HepG2 (cell line): ENCODE results near the gene AJUBA. TPM values are rescaled to one million over a fixed set of nuclear protein-coding genes. Genes with fewer than 3 reads are reported as not detected.
A peak's percentile ranks its signal among the peaks of the same experiment; 100 is the strongest.

ENCODE experiments used
- ARID4A ChIP-seq: sonication (generic); formaldehyde crosslinking; IDR thresholded peaks from 2 replicates; pipeline ENCODE4 v1.5.0; 2020; ENCODE audit warnings: mild to moderate bottlenecking, missing genetic modification reagents, borderline replicate concordance
- DDIT3 ChIP-seq: sonication (generic); formaldehyde crosslinking; IDR thresholded peaks from 2 replicates; pipeline ENCODE4 v1.4.0; 2020; ENCODE audit warnings: mild to moderate bottlenecking, missing genetic modification reagents
- GZF1 ChIP-seq: sonication (generic); formaldehyde crosslinking; IDR thresholded peaks from 2 replicates; pipeline ENCODE4 v1.5.1; 2020; ENCODE audit warnings: mild to moderate bottlenecking, missing genetic modification reagents
- NRL ChIP-seq: sonication (generic); formaldehyde crosslinking; IDR thresholded peaks from 2 replicates; pipeline ENCODE4 v1.5.0; 2020; ENCODE audit warnings: missing genetic modification reagents, mild to moderate bottlenecking, moderate library complexity, borderline replicate concordance
- SYNCRIP ChIP-seq: fragments of 200-400 bp; formaldehyde crosslinking; IDR thresholded peaks from 2 replicates; pipeline ENCODE4 v1.6.1; 2018; ENCODE audit warnings: mild to moderate bottlenecking, low read depth, low read length; ENCODE audit not compliant: insufficient read depth
- TRAFD1 ChIP-seq: sonication (generic); formaldehyde crosslinking; IDR thresholded peaks from 2 replicates; pipeline ENCODE4 v1.5.1; 2020; ENCODE audit warnings: missing genetic modification reagents, mild to moderate bottlenecking, borderline replicate concordance
- ZBTB40 ChIP-seq, 2 experiments: fragments of 450-650 bp in 1 of 2; sonication (generic) in 1 of 2; formaldehyde crosslinking in 1 of 2; IDR thresholded peaks; 2 replicates each; pipeline versions ENCODE4 v1.6.1 to v1.8.0; 2016 to 2022; ENCODE audit warnings: antibody characterized with exemption in 1 of 2, mild to moderate bottlenecking in 1 of 2, missing genetic modification reagents in 1 of 2
- ZNF30 ChIP-seq: sonication (generic); formaldehyde crosslinking; IDR thresholded peaks from 2 replicates; pipeline ENCODE4 v1.5.0; 2020; ENCODE audit warnings: mild to moderate bottlenecking, missing genetic modification reagents
- ZNF337 ChIP-seq: sonication (generic); formaldehyde crosslinking; IDR thresholded peaks from 2 replicates; pipeline ENCODE4 v1.5.1; 2020; ENCODE audit warnings: missing genetic modification reagents, low read depth, mild to moderate bottlenecking, borderline replicate concordance
- ZNF362 ChIP-seq: sonication (generic); formaldehyde crosslinking; IDR thresholded peaks from 2 replicates; pipeline ENCODE4 v1.4.0; 2020; ENCODE audit warnings: missing genetic modification reagents, mild to moderate bottlenecking, borderline replicate concordance
- ZNF430 ChIP-seq: sonication (generic); formaldehyde crosslinking; IDR thresholded peaks from 2 replicates; pipeline ENCODE4 v1.9.0; 2021; ENCODE audit warnings: mild to moderate bottlenecking, missing genetic modification reagents
- ZSCAN9 ChIP-seq: IDR thresholded peaks from 2 replicates; pipeline ENCODE4 v1.6.1; 2016; ENCODE audit warnings: borderline replicate concordance
- polyA plus RNA-seq, 8 experiments: library from polyadenylated mRNA; depleted of rRNA in 3 of 8; stranded (reverse) in 7 of 8; unstranded in 1 of 8; fragments of >200 nt; fragmentation: Illumina TruSeq in 4 of 8; extraction: Trizol in 4 of 8; gene quantifications; 2 replicates each; pipeline versions ENCODE4 v1.2.1 to v1.2.3, GENCODE V29; 2011 to 2016; ENCODE audit warnings: low read depth in 4 of 8, missing spikeins in 1 of 8, mixed read lengths in 1 of 8; ENCODE audit not compliant: insufficient read depth in 1 of 8
- total RNA-seq, 5 experiments: library from RNA; depleted of rRNA; stranded (reverse); fragments of >200 nt; fragmentation: Illumina TruSeq; extraction: Trizol; gene quantifications; 2 replicates each; pipeline ENCODE4 v1.2.3, GENCODE V29; 2016; ENCODE audit warnings: low read depth in 1 of 5

The AJUBA gene
- total and polyA plus RNA-seq, 2 of the 13 experiments (the other 11 are each of a cell fraction or from before 2014, with no cell fraction given), result 157 to 241 TPM

- TF ChIP-seq TRAFD1 (0 out of 2 replicates have a peak, but pooled peaks have one; percentile 9), DDIT3 (no peak), ZNF430 (CRISPR knock-in tag) (no peak), ARID4A (no peak), ZBTB40 (IDR thresholded peaks at IDR 0.05) (no peak), ZBTB40 (CRISPR knock-in tag; IDR thresholded peaks at IDR 0.05) (no peak), ZNF362 (CRISPR knock-in tag) (no peak), ZNF337 (CRISPR knock-in tag) (no peak), GZF1 (CRISPR knock-in tag) (no peak; the same call in 1 of the 2 replicates), ZNF30 (CRISPR knock-in tag) (no peak), NRL (CRISPR knock-in tag) (no peak), ZSCAN9 (CRISPR knock-in tag) (peak; percentile 11; the same call in 1 of the 2 replicates), SYNCRIP (no peak)
Observed at GRCh38 chr14:22980672-22981089, 1.7 kb downstream of the AJUBA start (continued).
